ENCODE data around the gene JMJD7. TPM values are rescaled to one million over a fixed set of nuclear protein-coding genes. Genes with fewer than 3 reads are reported as not detected.

Gene JMJD7
- total RNA-seq, 2 experiments from 2014 or later, result 17.1 to 17.6 TPM

GRCh38 chr15:41812820-41813375 is 15.0 kb upstream of the JMJD7 start:
- H3K4me3 Mint-ChIP-seq, result no peak overlapping the region
- ATAC-seq, result no peak
- no peaks in the 10 kb centered on the region for H3K9me3 Mint-ChIP-seq (ENCODE audit: low read depth)
- intact Hi-C loops (cut with DNase I, micrococcal nuclease), result loop anchor here in 1 of 2 experiments (5.0 kb wide), 1 partner anchor 116 kb away; no protein-coding TSS in a partner anchor
- ChIA-PET POLR2A (no interaction called here), CTCF (interaction anchor here (1.0 to 8.6 kb wide), 12 partner anchors 8 to 347 kb away, joined by 3 to 233 read pairs (median 5); partner anchors contain the start of gene MAPKBP1)
- H3K4me1 Mint-ChIP-seq, result no peaks in the 10 kb centered on the region
- H3K27me3 Mint-ChIP-seq, result no peaks in the 10 kb centered on the region
- no peak overlapping the region for H3K27ac Mint-ChIP-seq
- peaks cover 10% of the 10 kb centered on the region for H3K36me3 Mint-ChIP-seq (ENCODE audit: low read depth)
- no peak for DNase-seq

- Mint-ChIP-seq H3K4me3 (no peak overlapping the region), H3K4me1 (no peaks in the 10 kb centered on the region), H3K27ac (no peak overlapping the region), H3K9me3 (ENCODE audit: low read depth) (no peaks in the 10 kb centered on the region), H3K27me3 (no peaks in the 10 kb centered on the region), H3K36me3 (ENCODE audit: low read depth) (peaks cover 10% of the 10 kb centered on the region)
- intact Hi-C loops (cut with DNase I, micrococcal nuclease), result loop anchor here in 1 of 2 experiments (5.0 kb wide), 1 partner anchor 116 kb away; no protein-coding TSS in a partner anchor
- ATAC-seq (no peak), DNase-seq (no peak)
- ChIA-PET POLR2A (no interaction called here), CTCF (interaction anchor here (3.1 to 8.6 kb wide), 3 partner anchors 39 to 209 kb away, joined by 14 to 233 read pairs (median 34); partner anchors contain the start of gene MAPKBP1)
These were observed 14.5 kb upstream of the JMJD7 start for GRCh38 chr15:41813426-41813825.

- Mint-ChIP-seq H3K27ac (no peak overlapping the region), H3K4me3 (no peak overlapping the region), H3K36me3 (ENCODE audit: low read depth) (peaks cover 10% of the 10 kb centered on the region), H3K9me3 (ENCODE audit: low read depth) (no peaks in the 10 kb centered on the region), H3K4me1 (no peaks in the 10 kb centered on the region), H3K27me3 (no peaks in the 10 kb centered on the region)
- POLR2A ChIA-PET, result no interaction called here
- intact Hi-C loops (cut with DNase I, micrococcal nuclease), result loop anchor here in 1 of 2 experiments (5.0 kb wide), 1 partner anchor 117 kb away; no protein-coding TSS in a partner anchor
- ATAC-seq (no peak), DNase-seq (no peak)
- CTCF ChIA-PET, result interaction anchor here (8.6 kb wide), 1 partner anchor 40 kb away, joined by 233 read pairs; the partner anchor contains the start of gene MAPKBP1
These were observed 13.4 kb upstream of the JMJD7 start for GRCh38 chr15:41814534-41814933.

- POLR2A ChIA-PET, result no interaction called here
- no peak for DNase-seq
- H3K27ac Mint-ChIP-seq, result no peak overlapping the region
These were observed 11.1 kb upstream of the JMJD7 start for GRCh38 chr15:41816788-41817187.

GRCh38 chr15:41817327-41817726 is 10.6 kb upstream of the JMJD7 start:
- Mint-ChIP-seq H3K9me3 (ENCODE audit: low read depth) (no peaks in the 10 kb centered on the region), H3K4me1 (no peaks in the 10 kb centered on the region), H3K4me3 (no peak overlapping the region), H3K27ac (no peak overlapping the region), H3K36me3 (ENCODE audit: low read depth) (peaks cover 14% of the 10 kb centered on the region), H3K27me3 (no peaks in the 10 kb centered on the region)
- DNase-seq (no peak), ATAC-seq (no peak)
- POLR2A ChIA-PET, result interaction anchor here (1.1 kb wide), 1 partner anchor 75 kb away, joined by 4 read pairs; no protein-coding TSS in a partner anchor
- CTCF ChIA-PET, result interaction anchor here (1.2 to 1.7 kb wide), 2 partner anchors 39 to 59 kb away, joined by 5 to 7 read pairs; no protein-coding TSS in a partner anchor
- intact Hi-C loops (cut with DNase I, micrococcal nuclease), result no loop called here

More at GRCh38 chr15:41816788-41817187, 11.1 kb upstream of the JMJD7 start:
- Mint-ChIP-seq H3K4me3 (no peak overlapping the region), H3K36me3 (ENCODE audit: low read depth) (peaks cover 14% of the 10 kb centered on the region), H3K4me1 (no peaks in the 10 kb centered on the region), H3K27me3 (no peaks in the 10 kb centered on the region), H3K9me3 (ENCODE audit: low read depth) (no peaks in the 10 kb centered on the region)
- intact Hi-C loops (cut with DNase I, micrococcal nuclease), result no loop called here
- no peak for ATAC-seq
- CTCF ChIA-PET, result no interaction called here

- Mint-ChIP-seq H3K27ac (no peak overlapping the region), H3K27me3 (no peaks in the 10 kb centered on the region), H3K36me3 (ENCODE audit: low read depth) (peaks cover 14% of the 10 kb centered on the region), H3K4me3 (no peak overlapping the region), H3K4me1 (no peaks in the 10 kb centered on the region), H3K9me3 (ENCODE audit: low read depth) (no peaks in the 10 kb centered on the region)
- intact Hi-C loops (cut with DNase I, micrococcal nuclease), result no loop called here
- CTCF ChIA-PET, result interaction anchor here (0.6 to 1.7 kb wide), 4 partner anchors 14 to 286 kb away, joined by 3 to 7 read pairs (median 4); no protein-coding TSS in a partner anchor
- POLR2A ChIA-PET, result interaction anchor here (1.1 kb wide), 1 partner anchor 75 kb away, joined by 4 read pairs; no protein-coding TSS in a partner anchor
- DNase-seq, result no peak
- no peak for ATAC-seq
These were observed 10.1 kb upstream of the JMJD7 start for GRCh38 chr15:41817781-41818180.

GRCh38 chr15:41819455-41820050 is 8.3 kb upstream of the JMJD7 start:
- ATAC-seq (no peak), DNase-seq (no peak)
- H3K4me3 Mint-ChIP-seq, result no peak overlapping the region
- intact Hi-C loops (cut with DNase I, micrococcal nuclease), result no loop called here
- H3K27me3 Mint-ChIP-seq, result no peaks in the 10 kb centered on the region
- no peaks in the 10 kb centered on the region for H3K9me3 Mint-ChIP-seq (ENCODE audit: low read depth)
- ChIA-PET CTCF (no interaction called here), POLR2A (no interaction called here)
- H3K4me1 Mint-ChIP-seq, result no peaks in the 10 kb centered on the region
- H3K27ac Mint-ChIP-seq, result no peak overlapping the region
- peaks cover 14% of the 10 kb centered on the region for H3K36me3 Mint-ChIP-seq (ENCODE audit: low read depth)

GRCh38 chr15:41820791-41821423 is 7.0 kb upstream of the JMJD7 start:
- ATAC-seq, result no peak
- H3K27me3 Mint-ChIP-seq, result no peaks in the 10 kb centered on the region
- POLR2A ChIA-PET, result no interaction called here
- CTCF ChIA-PET, result interaction anchor here (0.9 to 1.6 kb wide), 3 partner anchors 9 to 48 kb away, joined by 3 to 5 read pairs (median 4); partner anchors contain the start of gene MAPKBP1
- H3K9me3 Mint-ChIP-seq (ENCODE audit: low read depth), result no peaks in the 10 kb centered on the region
- H3K36me3 Mint-ChIP-seq (ENCODE audit: low read depth), result peaks cover 14% of the 10 kb centered on the region
- no peak overlapping the region for H3K27ac Mint-ChIP-seq
- no peaks in the 10 kb centered on the region for H3K4me1 Mint-ChIP-seq
- intact Hi-C loops (cut with DNase I, micrococcal nuclease), result no loop called here
- DNase-seq, result no peak
- no peak overlapping the region for H3K4me3 Mint-ChIP-seq

GRCh38 chr15:41821831-41822230 is 6.1 kb upstream of the JMJD7 start:
- peaks cover 2% of the 10 kb centered on the region for H3K4me1 Mint-ChIP-seq
- POLR2A ChIA-PET, result no interaction called here
- no peak overlapping the region for H3K27ac Mint-ChIP-seq
- no peak for ATAC-seq
- H3K27me3 Mint-ChIP-seq, result no peaks in the 10 kb centered on the region
- H3K9me3 Mint-ChIP-seq (ENCODE audit: low read depth), result no peaks in the 10 kb centered on the region
- CTCF ChIA-PET, result interaction anchor here (1.1 to 1.6 kb wide), 2 partner anchors 10 to 49 kb away, joined by 3 to 5 read pairs; no protein-coding TSS in a partner anchor
- intact Hi-C loops (cut with DNase I, micrococcal nuclease), result no loop called here
- peaks cover 9% of the 10 kb centered on the region for H3K36me3 Mint-ChIP-seq (ENCODE audit: low read depth)
- no peak for DNase-seq
- no peak overlapping the region for H3K4me3 Mint-ChIP-seq

GRCh38 chr15:41822471-41822870 is 5.4 kb upstream of the JMJD7 start:
- H3K4me1 Mint-ChIP-seq, result peaks cover 2% of the 10 kb centered on the region
- H3K36me3 Mint-ChIP-seq (ENCODE audit: low read depth), result peaks cover 3% of the 10 kb centered on the region
- ATAC-seq (no peak), DNase-seq (no peak)
- intact Hi-C loops (cut with DNase I, micrococcal nuclease), result no loop called here
- CTCF ChIA-PET, result interaction anchor here (0.6 to 1.6 kb wide), 2 partner anchors 38 to 50 kb away, joined by 5 read pairs; no protein-coding TSS in a partner anchor
- H3K27ac Mint-ChIP-seq, result no peak overlapping the region
- no peak overlapping the region for H3K4me3 Mint-ChIP-seq
- POLR2A ChIA-PET, result no interaction called here
- no peaks in the 10 kb centered on the region for H3K9me3 Mint-ChIP-seq (ENCODE audit: low read depth)
- H3K27me3 Mint-ChIP-seq, result no peaks in the 10 kb centered on the region

GRCh38 chr15:41822957-41823356 is 4.9 kb upstream of the JMJD7 start:
- H3K36me3 Mint-ChIP-seq (ENCODE audit: low read depth), result peaks cover 3% of the 10 kb centered on the region

More at GRCh38 chr15:41822957-41823356, 4.9 kb upstream of the JMJD7 start:
- Mint-ChIP-seq H3K4me3 (no peak overlapping the region), H3K4me1 (peaks cover 4% of the 10 kb centered on the region), H3K27me3 (no peaks in the 10 kb centered on the region), H3K27ac (no peak overlapping the region), H3K9me3 (ENCODE audit: low read depth) (no peaks in the 10 kb centered on the region)
- DNase-seq, result no peak
- intact Hi-C loops (cut with DNase I, micrococcal nuclease), result no loop called here
- no peak for ATAC-seq
- ChIA-PET POLR2A (no interaction called here), CTCF (interaction anchor here (0.6 to 1.2 kb wide), 2 partner anchors 12 to 38 kb away, joined by 4 to 5 read pairs; no protein-coding TSS in a partner anchor)
